GM10266 (cell line): Measurements from ENCODE around the gene DNAAF1.
"Not testable (repeated sequence)": the region's sequence is repeated elsewhere in the genome, so short reads cannot be mapped to it uniquely, and the experiment has no call there.

Source experiments
- DNase-seq: peaks from one replicate; pipeline ENCODE4 v3.0.0; 2012; ENCODE audit errors: extremely low spot score
- TF ChIP-seq, protein P1 (sequence below): IDR thresholded peaks from 2 replicates; pipeline ENCODE4 v1.5.1; 2012; ENCODE audit warnings: mild to moderate bottlenecking, low read depth; ENCODE audit not compliant: control insufficient read depth, insufficient read depth; ENCODE audit errors: missing control alignments

Gene DNAAF1

GRCh38 chr16:84105948-84106740 lies 39.0 kb upstream of the DNAAF1 start:
- no peak for DNase-seq
- TF ChIP-seq, protein P1, sequence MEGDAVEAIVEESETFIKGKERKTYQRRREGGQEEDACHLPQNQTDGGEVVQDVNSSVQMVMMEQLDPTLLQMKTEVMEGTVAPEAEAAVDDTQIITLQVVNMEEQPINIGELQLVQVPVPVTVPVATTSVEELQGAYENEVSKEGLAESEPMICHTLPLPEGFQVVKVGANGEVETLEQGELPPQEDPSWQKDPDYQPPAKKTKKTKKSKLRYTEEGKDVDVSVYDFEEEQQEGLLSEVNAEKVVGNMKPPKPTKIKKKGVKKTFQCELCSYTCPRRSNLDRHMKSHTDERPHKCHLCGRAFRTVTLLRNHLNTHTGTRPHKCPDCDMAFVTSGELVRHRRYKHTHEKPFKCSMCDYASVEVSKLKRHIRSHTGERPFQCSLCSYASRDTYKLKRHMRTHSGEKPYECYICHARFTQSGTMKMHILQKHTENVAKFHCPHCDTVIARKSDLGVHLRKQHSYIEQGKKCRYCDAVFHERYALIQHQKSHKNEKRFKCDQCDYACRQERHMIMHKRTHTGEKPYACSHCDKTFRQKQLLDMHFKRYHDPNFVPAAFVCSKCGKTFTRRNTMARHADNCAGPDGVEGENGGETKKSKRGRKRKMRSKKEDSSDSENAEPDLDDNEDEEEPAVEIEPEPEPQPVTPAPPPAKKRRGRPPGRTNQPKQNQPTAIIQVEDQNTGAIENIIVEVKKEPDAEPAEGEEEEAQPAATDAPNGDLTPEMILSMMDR = no peak

GRCh38 chr16:84107921-84108320 lies 37.2 kb upstream of the DNAAF1 start:
- TF ChIP-seq, protein P1 = no peak
- no peak for DNase-seq

DNA sequence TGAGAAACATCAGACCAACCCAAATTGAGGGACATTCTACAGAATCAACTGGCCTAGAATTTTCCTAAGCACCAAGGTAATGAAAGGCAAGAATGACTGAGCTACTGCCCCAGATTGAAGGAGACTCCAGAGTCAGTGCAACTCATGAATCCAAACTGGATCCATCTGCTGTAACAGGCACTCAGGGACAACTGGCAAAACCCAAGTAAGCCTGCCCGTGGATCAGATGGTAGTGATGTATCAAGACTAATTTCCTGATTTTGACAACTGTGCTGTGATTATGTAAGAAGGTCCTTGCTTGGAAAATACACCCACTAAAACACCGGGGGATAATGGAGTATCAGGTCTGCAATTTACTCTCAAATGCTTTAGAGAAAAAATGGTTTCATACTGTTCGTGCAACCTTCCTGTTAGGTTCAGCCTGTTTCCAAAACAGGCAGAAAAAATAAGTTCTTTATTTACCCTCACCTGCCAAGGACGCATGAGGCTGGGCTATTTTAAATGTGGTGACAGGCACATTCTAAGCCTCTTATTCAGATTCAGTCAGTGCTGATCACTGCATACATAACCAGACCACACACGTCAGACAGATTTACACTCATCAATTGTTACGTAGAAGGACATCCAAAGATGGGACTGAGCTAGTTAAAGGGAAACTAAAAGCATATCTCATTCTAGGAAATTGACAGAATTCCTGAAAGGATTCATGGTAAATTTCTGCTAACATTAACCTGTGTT lies 35.3 kb upstream of the DNAAF1 start:
- TF ChIP-seq, protein P1 = no peak
- no peak for DNase-seq

GRCh38 chr16:84110527-84110926 lies 34.6 kb upstream of the DNAAF1 start:
- DNase-seq = no peak
- TF ChIP-seq, protein P1 = no peak

- TF ChIP-seq, protein P1 = no peak
- no peak for DNase-seq
These were observed 33.6 kb upstream of the DNAAF1 start for GRCh38 chr16:84111525-84111924.

GRCh38 chr16:84111949-84112348 lies 33.2 kb upstream of the DNAAF1 start:
- DNase-seq = not testable (repeated sequence)

DNA sequence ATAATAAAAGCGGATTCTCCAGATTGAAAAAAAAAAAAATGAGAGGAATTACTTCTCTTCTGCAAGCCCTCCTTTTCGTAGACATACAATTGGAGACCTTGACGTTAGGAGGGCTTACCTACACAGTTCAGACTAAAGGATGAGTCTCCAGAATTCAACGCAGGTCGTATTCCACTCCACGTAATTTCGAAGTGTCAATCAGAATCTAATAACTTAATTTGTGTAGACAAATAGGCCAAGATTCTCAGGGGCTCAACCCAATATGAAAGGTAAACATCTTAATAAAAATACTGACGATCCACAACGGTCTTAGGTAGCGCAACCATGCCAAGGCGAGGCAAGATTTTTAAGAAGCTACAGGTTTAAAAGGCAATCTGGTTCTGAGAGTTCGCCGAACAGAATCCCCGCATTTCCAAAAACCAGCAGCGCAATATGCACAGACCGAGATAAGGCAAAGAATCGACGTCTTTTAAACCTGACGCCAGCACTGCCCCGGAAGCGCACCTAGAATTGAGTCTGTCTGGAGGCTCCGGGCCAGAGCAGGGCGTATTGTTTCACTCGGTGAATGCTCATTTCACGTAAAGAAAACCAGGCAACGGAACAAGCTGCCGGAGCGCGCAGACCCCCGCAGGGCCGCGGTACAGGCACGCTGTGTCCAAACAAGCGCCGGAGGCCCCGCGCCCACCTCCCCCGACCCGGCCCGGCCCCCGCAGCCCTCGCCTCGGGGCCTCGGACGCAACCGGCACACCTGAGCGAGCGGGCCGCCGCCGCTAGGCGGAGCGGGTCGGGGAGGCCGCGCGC lies 29.0 kb upstream of the DNAAF1 start:
- no peak for DNase-seq
- TF ChIP-seq, protein P1 = peak; percentile 46
